K562 (cell line): ENCODE results near the gene VPS35L. TPM values are rescaled to one million over a fixed set of nuclear protein-coding genes. Genes with fewer than 3 reads are reported as not detected.
A peak's percentile ranks its signal among the peaks of the same experiment; 100 is the strongest.

Experiments used
- HBP1 ChIP-seq: fragments of 450-650 bp; formaldehyde crosslinking; IDR thresholded peaks from 2 replicates; pipeline ENCODE4 v1.4.0; 2022; ENCODE audit warnings: missing genetic modification characterization
- POLR2AphosphoS5 ChIP-seq: IDR thresholded peaks from 2 replicates; pipeline ENCODE4 v1.6.1; 2011; ENCODE audit warnings: mild to moderate bottlenecking, low read depth, low read length, moderate library complexity; ENCODE audit not compliant: control insufficient read depth, insufficient read depth
- SMARCC2 ChIP-seq: fragments of 450-650 bp; IDR thresholded peaks from 2 replicates; pipeline ENCODE4 v1.6.1; 2017; ENCODE audit warnings: antibody characterized with exemption, moderate library complexity, mild to moderate bottlenecking, low read depth
- THAP12 ChIP-seq: fragments of 250-450 bp; sonication (Bioruptor Pico); IDR thresholded peaks from 2 replicates; pipeline ENCODE4 v1.9.0; 2021; ENCODE audit warnings: mild to moderate bottlenecking, inconsistent platforms
- ZBED1 ChIP-seq: IDR thresholded peaks from 2 replicates; pipeline ENCODE4 v1.6.1; 2014
- ZBTB17 ChIP-seq: fragments of 450-650 bp; formaldehyde crosslinking; IDR thresholded peaks from 2 replicates; pipeline ENCODE4 v1.4.0; 2020; ENCODE audit warnings: mild to moderate bottlenecking
- ZKSCAN8 ChIP-seq: fragments of 200-800 bp; sonication (Bioruptor generic); IDR thresholded peaks from 2 replicates; pipeline ENCODE4 v1.6.1; 2016; ENCODE audit warnings: missing genetic modification characterization, missing compliant biosample characterization
- polyA plus RNA-seq, 8 experiments: library from polyadenylated mRNA; depleted of rRNA in 4 of 8; stranded (reverse) in 5 of 8; unstranded in 3 of 8; fragments of >200 nt; fragmentation: Nextera tagmentation in 2 of 8; fragmentation: Illumina TruSeq in 1 of 8; extraction: Ambion mirVana in 2 of 8; extraction: Trizol in 1 of 8; gene quantifications; 2 replicates each; pipeline versions ENCODE4 v1.2.1 to v1.2.3, GENCODE V29; 2011 to 2014; ENCODE audit warnings: inconsistent platforms in 1 of 8, missing spikeins in 1 of 8
- total RNA-seq, 7 experiments: library from RNA; depleted of rRNA in 6 of 7; stranded (reverse); fragments of >200 nt in 6 of 7; fragmentation: Illumina TruSeq in 2 of 7; extraction: Trizol in 2 of 7; gene quantifications; 2 replicates each; pipeline versions ENCODE4 v1.2.1 to v1.2.3, GENCODE V29; 2011 to 2021; ENCODE audit warnings: low replicate concordance in 1 of 7

The VPS35L gene
- total and polyA plus RNA-seq, 9 of the 15 experiments (the other 6 are each of a cell fraction or from before 2014, with no cell fraction given) = 10.2 to 30.4 (median 20.1) TPM

DNA sequence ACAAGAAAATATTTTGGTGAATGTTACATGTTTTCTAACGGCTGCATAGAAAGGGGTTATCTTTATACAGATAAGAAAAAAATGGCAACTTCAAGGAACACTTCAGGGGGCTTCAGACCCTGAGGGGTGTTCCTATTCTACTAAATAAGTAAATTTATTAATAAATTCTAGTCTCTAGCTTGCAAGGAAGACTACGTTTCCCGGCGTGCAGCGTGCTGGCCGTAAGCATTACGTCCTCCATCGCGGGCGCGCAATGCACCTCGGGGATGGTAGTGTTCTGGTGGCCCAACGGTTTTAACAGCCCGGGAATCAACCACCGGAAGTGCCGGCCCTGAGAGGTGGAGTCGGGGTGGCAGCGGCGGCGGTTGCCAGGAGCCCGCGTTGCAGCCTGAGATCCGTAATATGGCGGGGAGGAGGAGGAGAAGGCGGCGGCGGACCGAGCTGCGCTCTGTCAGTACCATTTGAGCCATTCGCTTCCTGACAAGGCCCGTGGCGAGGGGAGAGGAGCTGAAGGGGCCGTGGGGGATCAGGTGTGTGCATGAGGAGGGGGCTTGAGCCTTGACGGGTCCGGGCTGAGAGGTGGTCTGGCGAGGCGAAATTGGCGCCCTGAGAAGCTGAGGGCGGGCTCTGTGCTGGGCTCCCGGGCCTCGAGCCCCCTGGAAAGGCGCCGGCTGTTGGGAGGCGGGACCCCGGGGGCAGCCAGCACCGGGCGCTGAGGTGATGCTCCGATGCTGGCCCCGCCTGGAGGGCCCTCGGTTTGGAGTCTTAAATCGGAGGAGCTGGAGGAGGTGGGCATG lies 31.7 kb upstream of the VPS35L start, which contains the start of gene CCP110 (continued):
- peak; percentile 54; the same call in 1 of the 2 replicates for TF ChIP-seq POLR2AphosphoS5
- no peak for TF ChIP-seq ZBED1
- no peak for TF ChIP-seq ZBTB17 (CRISPR knock-in tag)
- no peak for TF ChIP-seq SMARCC2
- no peak for TF ChIP-seq ZKSCAN8 (CRISPR knock-in tag)
- TF ChIP-seq THAP12 (CRISPR knock-in tag) = peak; percentile 88; the same call in 1 of the 2 replicates
- no peak for TF ChIP-seq HBP1 (CRISPR knock-in tag)
